HepG2 (cell line): ENCODE measurements around the gene COPS8. TPM values are rescaled to one million over a fixed set of nuclear protein-coding genes. Genes with fewer than 3 reads are reported as not detected.

ENCODE experiments used
- FOXA3 ChIP-seq: IDR thresholded peaks from 2 replicates; pipeline ENCODE4 v1.6.1; 2016; ENCODE audit warnings: missing genetic modification reagents, missing compliant biosample characterization
- HNRNPLL ChIP-seq: fragments of 200-400 bp; formaldehyde crosslinking; IDR thresholded peaks from 2 replicates; pipeline ENCODE4 v1.6.1; 2017; ENCODE audit warnings: mild to moderate bottlenecking, low read depth, low read length; ENCODE audit not compliant: poor library complexity, severe bottlenecking
- KDM2A ChIP-seq: sonication (generic); formaldehyde crosslinking; IDR thresholded peaks from 2 replicates; pipeline ENCODE4 v1.4.0; 2020; ENCODE audit warnings: low read depth, missing genetic modification reagents, borderline replicate concordance
- SAP130 ChIP-seq: IDR thresholded peaks from 2 replicates; pipeline ENCODE4 v1.6.1; 2016; ENCODE audit warnings: low read depth
- TBX2 ChIP-seq: sonication (generic); formaldehyde crosslinking; IDR thresholded peaks from 2 replicates; pipeline ENCODE4 v1.5.0; 2020; ENCODE audit warnings: missing genetic modification reagents, mild to moderate bottlenecking, borderline replicate concordance
- XBP1 ChIP-seq: sonication (generic); formaldehyde crosslinking; IDR thresholded peaks from 2 replicates; pipeline ENCODE4 v1.5.0; 2020; ENCODE audit warnings: missing genetic modification reagents
- ZFP37 ChIP-seq: sonication (generic); formaldehyde crosslinking; IDR thresholded peaks from 2 replicates; pipeline ENCODE4 v1.4.0; 2020; ENCODE audit warnings: missing genetic modification reagents, borderline replicate concordance
- ZFYVE20 ChIP-seq: sonication (generic); formaldehyde crosslinking; IDR thresholded peaks from 2 replicates; pipeline ENCODE4 v1.8.0; 2023; ENCODE audit warnings: low read depth, mild to moderate bottlenecking, moderate library complexity, missing genetic modification reagents, borderline replicate concordance
- ZMYM2 ChIP-seq: sonication (generic); formaldehyde crosslinking; IDR thresholded peaks from 2 replicates; pipeline ENCODE4 v1.8.0; 2022; ENCODE audit warnings: mild to moderate bottlenecking, missing genetic modification reagents
- ZNF605 ChIP-seq: sonication (generic); formaldehyde crosslinking; IDR thresholded peaks from 2 replicates; pipeline ENCODE4 v1.8.0; 2022; ENCODE audit warnings: mild to moderate bottlenecking, missing genetic modification reagents
- ZNF746 ChIP-seq: sonication (generic); formaldehyde crosslinking; IDR thresholded peaks from 2 replicates; pipeline ENCODE4 v1.8.0; 2022; ENCODE audit warnings: mild to moderate bottlenecking, missing genetic modification reagents
- polyA plus RNA-seq, 8 experiments: library from polyadenylated mRNA; depleted of rRNA in 3 of 8; stranded (reverse) in 7 of 8; unstranded in 1 of 8; fragments of >200 nt; fragmentation: Illumina TruSeq in 4 of 8; extraction: Trizol in 4 of 8; gene quantifications; 2 replicates each; pipeline versions ENCODE4 v1.2.1 to v1.2.3, GENCODE V29; 2011 to 2016; ENCODE audit warnings: low read depth in 4 of 8, missing spikeins in 1 of 8, mixed read lengths in 1 of 8; ENCODE audit not compliant: insufficient read depth in 1 of 8
- total RNA-seq, 5 experiments: library from RNA; depleted of rRNA; stranded (reverse); fragments of >200 nt; fragmentation: Illumina TruSeq; extraction: Trizol; gene quantifications; 2 replicates each; pipeline ENCODE4 v1.2.3, GENCODE V29; 2016; ENCODE audit warnings: low read depth in 1 of 5
- TF ChIP-seq, protein P1 (sequence below): sonication (generic); formaldehyde crosslinking; IDR thresholded peaks from 2 replicates; pipeline ENCODE4 v1.5.0; 2020; ENCODE audit warnings: mild to moderate bottlenecking, missing genetic modification reagents
- TF ChIP-seq, protein P2 (sequence below): sonication (generic); formaldehyde crosslinking; IDR thresholded peaks from 2 replicates; pipeline ENCODE4 v1.5.0; 2020; ENCODE audit warnings: missing genetic modification reagents, mild to moderate bottlenecking, borderline replicate concordance
- TF ChIP-seq, protein P3 (sequence below): sonication (generic); formaldehyde crosslinking; conservative IDR thresholded peaks from 2 replicates; pipeline ENCODE4 v1.8.0; 2022; ENCODE audit warnings: missing genetic modification reagents
- TF ChIP-seq, protein P4 (sequence below): sonication (generic); formaldehyde crosslinking; IDR thresholded peaks from 2 replicates; pipeline ENCODE4 v1.4.0; 2020; ENCODE audit warnings: mild to moderate bottlenecking, missing genetic modification reagents
- TF ChIP-seq, protein P5 (sequence below): sonication (generic); formaldehyde crosslinking; IDR thresholded peaks from 2 replicates; pipeline ENCODE4 v1.4.0; 2020; ENCODE audit warnings: missing genetic modification reagents
- TF ChIP-seq, protein P6 (sequence below): sonication (generic); formaldehyde crosslinking; IDR thresholded peaks from 2 replicates; pipeline ENCODE4 v1.5.0; 2020; ENCODE audit warnings: mild to moderate bottlenecking, missing genetic modification reagents
- TF ChIP-seq, protein P7 (sequence below): sonication (generic); formaldehyde crosslinking; conservative IDR thresholded peaks from 2 replicates; pipeline ENCODE4 v1.8.0; 2022; ENCODE audit warnings: mild to moderate bottlenecking, moderate library complexity, missing genetic modification reagents

Gene COPS8
- total and polyA plus RNA-seq, 2 of the 13 experiments (the other 11 are each of a cell fraction or from before 2014, with no cell fraction given) = 86.3 to 96.6 TPM

DNA sequence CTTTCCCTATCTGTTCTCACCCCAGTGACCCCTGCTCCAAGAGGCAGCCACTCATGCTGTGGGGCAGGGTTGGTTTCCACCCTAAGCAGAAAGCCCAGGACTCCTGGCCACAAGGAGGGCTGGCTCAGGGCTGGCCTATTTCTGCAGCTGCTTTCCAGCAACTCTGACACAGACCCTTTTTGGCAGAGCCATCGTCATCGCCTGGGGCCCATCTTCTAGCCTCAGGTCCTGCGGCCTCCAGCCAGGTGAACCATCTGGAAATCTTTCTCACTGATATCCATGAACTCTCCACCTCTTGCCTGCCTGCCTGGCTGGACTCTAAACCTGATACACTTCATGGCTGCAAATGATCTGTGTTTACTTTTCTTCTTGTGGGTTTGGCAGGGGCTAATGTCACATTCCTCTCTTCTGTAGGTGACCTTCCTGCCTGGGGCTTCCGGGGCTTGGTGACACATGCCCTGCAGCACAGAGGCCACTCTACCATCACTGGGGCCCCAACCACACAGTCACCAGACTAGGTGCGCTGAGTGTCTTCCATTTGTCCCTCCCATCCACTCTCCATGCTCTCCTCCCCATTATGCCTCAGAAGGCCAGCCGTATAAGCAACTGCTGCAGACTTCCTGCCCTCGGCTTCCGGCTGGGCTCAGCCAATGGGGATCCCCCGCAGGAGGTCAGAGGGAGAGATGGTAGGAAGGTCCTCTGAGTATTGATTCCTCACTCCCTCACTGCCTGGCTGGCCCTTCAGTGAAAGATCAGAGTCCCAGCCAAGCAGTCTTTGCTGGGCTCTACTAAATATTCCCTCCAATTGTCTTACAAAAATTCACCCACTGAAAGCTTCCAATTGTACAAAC lies 9.7 kb upstream of the COPS8 start (continued):
- TF ChIP-seq KDM2A (CRISPR knock-in tag) (peak; percentile 74; the same call in 1 of the 2 replicates), XBP1 (CRISPR knock-in tag) (no peak), ZFYVE20 (no peak), HNRNPLL (no peak), TBX2 (CRISPR knock-in tag) (peak; percentile 98), ZNF746 (CRISPR knock-in tag) (peak; percentile 78), FOXA3 (CRISPR knock-in tag) (peak; percentile 94), SAP130 (CRISPR knock-in tag) (peak; percentile 97), ZFP37 (peak; percentile 70; the same call in 1 of the 2 replicates), ZNF605 (CRISPR knock-in tag) (peak; percentile 40; the same call in 1 of the 2 replicates), ZMYM2 (CRISPR knock-in tag) (no peak)
- TF ChIP-seq, protein P1, sequence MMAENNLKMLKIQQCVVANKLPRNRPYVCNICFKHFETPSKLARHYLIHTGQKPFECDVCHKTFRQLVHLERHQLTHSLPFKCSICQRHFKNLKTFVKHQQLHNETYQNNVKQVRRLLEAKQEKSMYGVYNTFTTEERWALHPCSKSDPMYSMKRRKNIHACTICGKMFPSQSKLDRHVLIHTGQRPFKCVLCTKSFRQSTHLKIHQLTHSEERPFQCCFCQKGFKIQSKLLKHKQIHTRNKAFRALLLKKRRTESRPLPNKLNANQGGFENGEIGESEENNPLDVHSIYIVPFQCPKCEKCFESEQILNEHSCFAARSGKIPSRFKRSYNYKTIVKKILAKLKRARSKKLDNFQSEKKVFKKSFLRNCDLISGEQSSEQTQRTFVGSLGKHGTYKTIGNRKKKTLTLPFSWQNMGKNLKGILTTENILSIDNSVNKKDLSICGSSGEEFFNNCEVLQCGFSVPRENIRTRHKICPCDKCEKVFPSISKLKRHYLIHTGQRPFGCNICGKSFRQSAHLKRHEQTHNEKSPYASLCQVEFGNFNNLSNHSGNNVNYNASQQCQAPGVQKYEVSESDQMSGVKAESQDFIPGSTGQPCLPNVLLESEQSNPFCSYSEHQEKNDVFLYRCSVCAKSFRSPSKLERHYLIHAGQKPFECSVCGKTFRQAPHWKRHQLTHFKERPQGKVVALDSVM = peak; percentile 85
- TF ChIP-seq, protein P2, sequence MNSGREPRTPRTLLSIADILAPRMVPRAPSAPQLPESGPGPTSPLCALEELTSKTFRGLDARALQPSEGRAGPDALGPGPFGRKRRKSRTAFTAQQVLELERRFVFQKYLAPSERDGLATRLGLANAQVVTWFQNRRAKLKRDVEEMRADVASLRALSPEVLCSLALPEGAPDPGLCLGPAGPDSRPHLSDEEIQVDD (CRISPR knock-in tag) = no peak
- TF ChIP-seq, protein P3, sequence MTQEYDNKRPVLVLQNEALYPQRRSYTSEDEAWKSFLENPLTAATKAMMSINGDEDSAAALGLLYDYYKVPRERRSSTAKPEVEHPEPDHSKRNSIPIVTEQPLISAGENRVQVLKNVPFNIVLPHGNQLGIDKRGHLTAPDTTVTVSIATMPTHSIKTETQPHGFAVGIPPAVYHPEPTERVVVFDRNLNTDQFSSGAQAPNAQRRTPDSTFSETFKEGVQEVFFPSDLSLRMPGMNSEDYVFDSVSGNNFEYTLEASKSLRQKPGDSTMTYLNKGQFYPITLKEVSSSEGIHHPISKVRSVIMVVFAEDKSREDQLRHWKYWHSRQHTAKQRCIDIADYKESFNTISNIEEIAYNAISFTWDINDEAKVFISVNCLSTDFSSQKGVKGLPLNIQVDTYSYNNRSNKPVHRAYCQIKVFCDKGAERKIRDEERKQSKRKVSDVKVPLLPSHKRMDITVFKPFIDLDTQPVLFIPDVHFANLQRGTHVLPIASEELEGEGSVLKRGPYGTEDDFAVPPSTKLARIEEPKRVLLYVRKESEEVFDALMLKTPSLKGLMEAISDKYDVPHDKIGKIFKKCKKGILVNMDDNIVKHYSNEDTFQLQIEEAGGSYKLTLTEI (CRISPR knock-in tag) = no peak
- TF ChIP-seq, protein P4, sequence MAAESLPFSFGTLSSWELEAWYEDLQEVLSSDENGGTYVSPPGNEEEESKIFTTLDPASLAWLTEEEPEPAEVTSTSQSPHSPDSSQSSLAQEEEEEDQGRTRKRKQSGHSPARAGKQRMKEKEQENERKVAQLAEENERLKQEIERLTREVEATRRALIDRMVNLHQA (CRISPR knock-in tag) = no peak
- TF ChIP-seq, protein P5, sequence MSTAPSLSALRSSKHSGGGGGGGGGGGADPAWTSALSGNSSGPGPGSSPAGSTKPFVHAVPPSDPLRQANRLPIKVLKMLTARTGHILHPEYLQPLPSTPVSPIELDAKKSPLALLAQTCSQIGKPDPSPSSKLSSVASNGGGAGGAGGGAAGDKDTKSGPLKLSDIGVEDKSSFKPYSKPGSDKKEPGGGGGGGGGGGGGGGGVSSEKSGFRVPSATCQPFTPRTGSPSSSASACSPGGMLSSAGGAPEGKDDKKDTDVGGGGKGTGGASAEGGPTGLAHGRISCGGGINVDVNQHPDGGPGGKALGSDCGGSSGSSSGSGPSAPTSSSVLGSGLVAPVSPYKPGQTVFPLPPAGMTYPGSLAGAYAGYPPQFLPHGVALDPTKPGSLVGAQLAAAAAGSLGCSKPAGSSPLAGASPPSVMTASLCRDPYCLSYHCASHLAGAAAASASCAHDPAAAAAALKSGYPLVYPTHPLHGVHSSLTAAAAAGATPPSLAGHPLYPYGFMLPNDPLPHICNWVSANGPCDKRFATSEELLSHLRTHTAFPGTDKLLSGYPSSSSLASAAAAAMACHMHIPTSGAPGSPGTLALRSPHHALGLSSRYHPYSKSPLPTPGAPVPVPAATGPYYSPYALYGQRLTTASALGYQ (CRISPR knock-in tag) = peak; percentile 81
- TF ChIP-seq, protein P6, sequence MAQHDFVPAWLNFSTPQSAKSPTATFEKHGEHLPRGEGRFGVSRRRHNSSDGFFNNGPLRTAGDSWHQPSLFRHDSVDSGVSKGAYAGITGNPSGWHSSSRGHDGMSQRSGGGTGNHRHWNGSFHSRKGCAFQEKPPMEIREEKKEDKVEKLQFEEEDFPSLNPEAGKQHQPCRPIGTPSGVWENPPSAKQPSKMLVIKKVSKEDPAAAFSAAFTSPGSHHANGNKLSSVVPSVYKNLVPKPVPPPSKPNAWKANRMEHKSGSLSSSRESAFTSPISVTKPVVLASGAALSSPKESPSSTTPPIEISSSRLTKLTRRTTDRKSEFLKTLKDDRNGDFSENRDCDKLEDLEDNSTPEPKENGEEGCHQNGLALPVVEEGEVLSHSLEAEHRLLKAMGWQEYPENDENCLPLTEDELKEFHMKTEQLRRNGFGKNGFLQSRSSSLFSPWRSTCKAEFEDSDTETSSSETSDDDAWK (CRISPR knock-in tag) = no peak
- TF ChIP-seq, protein P7, sequence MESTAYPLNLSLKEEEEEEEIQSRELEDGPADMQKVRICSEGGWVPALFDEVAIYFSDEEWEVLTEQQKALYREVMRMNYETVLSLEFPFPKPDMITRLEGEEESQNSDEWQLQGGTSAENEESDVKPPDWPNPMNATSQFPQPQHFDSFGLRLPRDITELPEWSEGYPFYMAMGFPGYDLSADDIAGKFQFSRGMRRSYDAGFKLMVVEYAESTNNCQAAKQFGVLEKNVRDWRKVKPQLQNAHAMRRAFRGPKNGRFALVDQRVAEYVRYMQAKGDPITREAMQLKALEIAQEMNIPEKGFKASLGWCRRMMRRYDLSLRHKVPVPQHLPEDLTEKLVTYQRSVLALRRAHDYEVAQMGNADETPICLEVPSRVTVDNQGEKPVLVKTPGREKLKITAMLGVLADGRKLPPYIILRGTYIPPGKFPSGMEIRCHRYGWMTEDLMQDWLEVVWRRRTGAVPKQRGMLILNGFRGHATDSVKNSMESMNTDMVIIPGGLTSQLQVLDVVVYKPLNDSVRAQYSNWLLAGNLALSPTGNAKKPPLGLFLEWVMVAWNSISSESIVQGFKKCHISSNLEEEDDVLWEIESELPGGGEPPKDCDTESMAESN (CRISPR knock-in tag) = 0 out of 2 replicates have a peak, but pooled peaks have one; percentile 59
